ENCODE measurements around the gene CABLES1. TPM values are rescaled to one million over a fixed set of nuclear protein-coding genes. Genes with fewer than 3 reads are reported as not detected.
"Not testable (repeated sequence)": the region's sequence is repeated elsewhere in the genome, so short reads cannot be mapped to it uniquely, and the experiment has no call there.

The CABLES1 gene
- total RNA-seq, 1 experiment from 2014 or later = 11.8 TPM

- no peaks in the 10 kb centered on the region for H3F3A ChIP-seq (ENCODE audit: insufficient read depth, low read depth)
- intact Hi-C loops (cut with micrococcal nuclease; ENCODE audit: unreplicated experiment) = no loop called here
- peaks cover 9% of the 10 kb centered on the region for H3K4me1 ChIP-seq (replicated peaks; ENCODE audit: insufficient read depth)
- H3K27me3 ChIP-seq (ENCODE audit: insufficient read depth, low read depth) = no peaks in the 10 kb centered on the region
- BruUV-seq (replicated peaks) = no TSS peak
- H3K9me3 ChIP-seq (ENCODE audit: insufficient read depth, low read depth) = no peaks in the 10 kb centered on the region
- CTCF ChIA-PET = no interaction called here
- no peaks in the 10 kb centered on the region for H3K36me3 ChIP-seq (ENCODE audit: low read depth)
- no peak overlapping the region for H2AFZ ChIP-seq
- no peak for DNase-seq
- no peak overlapping the region for H3K27ac ChIP-seq
- POLR2A ChIA-PET (ENCODE audit: unreplicated experiment) = no interaction called here
- no peaks in the 10 kb centered on the region for H4K20me1 ChIP-seq (ENCODE audit: insufficient read depth)
- no peaks in the 10 kb centered on the region for H3K9me2 ChIP-seq (ENCODE audit: insufficient read depth)
- no peaks in the 10 kb centered on the region for H3K79me2 ChIP-seq (ENCODE audit: low read depth)
- H3K4me3 ChIP-seq = no peak overlapping the region
- no peak for TF ChIP-seq EZH2 (IDR thresholded peaks at IDR 0.05; ENCODE audit: low read depth)
- no peak for TF ChIP-seq CTCF (conservative IDR thresholded peaks at IDR 0.05)
- no peak overlapping the region for H3K4me2 ChIP-seq
Observed at GRCh38 chr18:23092121-23092520, 43.2 kb upstream of the CABLES1 start.

- H3K79me2 ChIP-seq (ENCODE audit: low read depth); H3K4me2 ChIP-seq; H2AFZ ChIP-seq; POLR2A ChIA-PET (ENCODE audit: unreplicated experiment); H3K4me1 ChIP-seq (replicated peaks; ENCODE audit: insufficient read depth); BruUV-seq (replicated peaks); H3K9me2 ChIP-seq (ENCODE audit: insufficient read depth); DNase-seq; intact Hi-C loops (cut with micrococcal nuclease; ENCODE audit: unreplicated experiment); H3K9me3 ChIP-seq (ENCODE audit: insufficient read depth, low read depth); H3K4me3 ChIP-seq; H3F3A ChIP-seq (ENCODE audit: insufficient read depth, low read depth); H3K27me3 ChIP-seq (ENCODE audit: insufficient read depth, low read depth); H3K27ac ChIP-seq; H4K20me1 ChIP-seq (ENCODE audit: insufficient read depth); H3K36me3 ChIP-seq (ENCODE audit: low read depth); CTCF ChIA-PET: not testable (repeated sequence)
Observed at GRCh38 chr18:23093130-23093529, 42.2 kb upstream of the CABLES1 start.

- POLR2A ChIA-PET (ENCODE audit: unreplicated experiment) = no interaction called here
- no peak overlapping the region for H3K27ac ChIP-seq
- no TSS peak for BruUV-seq (replicated peaks)
- no peaks in the 10 kb centered on the region for H3K9me3 ChIP-seq (ENCODE audit: insufficient read depth, low read depth)
- no peaks in the 10 kb centered on the region for H3K36me3 ChIP-seq (ENCODE audit: low read depth)
- H3F3A ChIP-seq (ENCODE audit: insufficient read depth, low read depth) = no peaks in the 10 kb centered on the region
- no peaks in the 10 kb centered on the region for H3K79me2 ChIP-seq (ENCODE audit: low read depth)
- peaks cover 13% of the 10 kb centered on the region for H3K4me1 ChIP-seq (replicated peaks; ENCODE audit: insufficient read depth)
- CTCF ChIA-PET = no interaction called here
- H3K4me2 ChIP-seq = no peak overlapping the region
- H3K27me3 ChIP-seq (ENCODE audit: insufficient read depth, low read depth) = no peaks in the 10 kb centered on the region
- no peak overlapping the region for H2AFZ ChIP-seq
- intact Hi-C loops (cut with micrococcal nuclease; ENCODE audit: unreplicated experiment) = no loop called here
- DNase-seq = no peak
- H3K4me3 ChIP-seq = no peak overlapping the region
- H3K9me2 ChIP-seq (ENCODE audit: insufficient read depth) = no peaks in the 10 kb centered on the region
- no peaks in the 10 kb centered on the region for H4K20me1 ChIP-seq (ENCODE audit: insufficient read depth)
- TF ChIP-seq CTCF (conservative IDR thresholded peaks at IDR 0.05) = no peak
- TF ChIP-seq EZH2 (IDR thresholded peaks at IDR 0.05; ENCODE audit: low read depth) = no peak
Observed at GRCh38 chr18:23093772-23094171, 41.5 kb upstream of the CABLES1 start.

- no peaks in the 10 kb centered on the region for H3K36me3 ChIP-seq (ENCODE audit: low read depth)
- no peaks in the 10 kb centered on the region for H3K27me3 ChIP-seq (ENCODE audit: insufficient read depth, low read depth)
- H3K4me2 ChIP-seq = no peak overlapping the region
- no peak overlapping the region for H3K27ac ChIP-seq
- no peaks in the 10 kb centered on the region for H3K9me2 ChIP-seq (ENCODE audit: insufficient read depth)
- peaks cover 5% of the 10 kb centered on the region; the same call in 1 of the 2 replicates for H3F3A ChIP-seq (ENCODE audit: insufficient read depth, low read depth)
- no peak for DNase-seq
- CTCF ChIA-PET = no interaction called here
- H3K79me2 ChIP-seq (ENCODE audit: low read depth) = no peaks in the 10 kb centered on the region
- POLR2A ChIA-PET (ENCODE audit: unreplicated experiment) = no interaction called here
- no TSS peak for BruUV-seq (replicated peaks)
- TF ChIP-seq CTCF (conservative IDR thresholded peaks at IDR 0.05) (no peak), EZH2 (IDR thresholded peaks at IDR 0.05; ENCODE audit: low read depth) (no peak)
- no peak overlapping the region for H3K4me3 ChIP-seq
- H2AFZ ChIP-seq = no peak overlapping the region
- H4K20me1 ChIP-seq (ENCODE audit: insufficient read depth) = no peaks in the 10 kb centered on the region
- intact Hi-C loops (cut with micrococcal nuclease; ENCODE audit: unreplicated experiment) = no loop called here
- H3K4me1 ChIP-seq (replicated peaks; ENCODE audit: insufficient read depth) = peaks cover 21% of the 10 kb centered on the region
- H3K9me3 ChIP-seq (ENCODE audit: insufficient read depth, low read depth) = no peaks in the 10 kb centered on the region
Observed at GRCh38 chr18:23094411-23095190, 40.7 kb upstream of the CABLES1 start.
